Measurements from ENCODE around the gene ARHGEF40. TPM values are rescaled to one million over a fixed set of nuclear protein-coding genes. Genes with fewer than 3 reads are reported as not detected.

The ARHGEF40 gene
- total and polyA plus RNA-seq, 8 donors, result 34.7 to 97.3 (median 80.1) TPM

- H3K36me3 ChIP-seq, result no peaks in the 10 kb centered on the region
- DNase-seq (no peak), ATAC-seq (no peak)
- intact Hi-C loops (cut with DNase I), result no loop called here
- H3K4me3 ChIP-seq, result no peak overlapping the region
- no peaks in the 10 kb centered on the region for H3K27me3 ChIP-seq
- H3K27ac ChIP-seq, result no peak overlapping the region
- no peaks in the 10 kb centered on the region for H3K9me3 ChIP-seq
- no peaks in the 10 kb centered on the region for H3K4me1 ChIP-seq
- TF ChIP-seq CTCF (IDR thresholded peaks at IDR 0.05), result no peak
Observed at GRCh38 chr14:21056520-21057163, 13.5 kb upstream of the ARHGEF40 start.

DNA sequence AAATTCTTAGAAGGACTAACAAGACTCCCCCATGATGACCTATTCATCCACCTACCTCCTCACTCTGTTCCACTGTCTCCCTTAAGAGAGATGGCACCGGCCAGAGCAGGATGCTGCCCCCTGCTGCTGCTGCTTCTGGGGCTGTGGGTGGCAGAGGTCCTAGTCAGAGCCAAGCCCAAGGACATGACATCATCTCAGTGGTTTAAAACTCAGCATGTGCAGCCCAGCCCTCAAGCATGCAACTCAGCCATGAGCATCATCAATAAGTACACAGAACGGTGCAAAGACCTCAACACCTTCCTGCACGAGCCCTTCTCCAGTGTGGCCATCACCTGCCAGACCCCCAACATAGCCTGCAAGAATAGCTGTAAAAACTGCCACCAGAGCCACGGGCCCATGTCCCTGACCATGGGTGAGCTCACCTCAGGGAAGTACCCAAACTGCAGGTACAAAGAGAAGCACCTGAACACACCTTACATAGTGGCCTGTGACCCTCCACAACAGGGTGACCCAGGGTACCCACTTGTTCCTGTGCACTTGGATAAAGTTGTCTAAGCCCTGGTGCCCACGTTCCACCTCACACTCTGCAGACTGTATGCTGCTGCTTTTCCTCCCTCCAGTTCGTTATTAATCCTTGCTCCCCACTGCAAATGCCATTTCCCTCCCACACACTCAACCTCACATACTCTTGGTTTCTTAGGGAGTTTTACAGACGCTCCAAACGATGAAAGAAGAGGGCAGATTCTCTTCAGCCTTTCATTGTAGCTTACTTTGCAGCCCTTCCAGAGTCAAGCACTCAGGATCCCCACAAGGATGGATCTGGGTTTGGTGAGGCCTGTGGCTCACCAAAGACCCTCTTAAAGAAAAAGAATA lies 12.1 kb upstream of the ARHGEF40 start, which contains the start of gene RNASE8:
TSS of gene RNASE8 (plus strand) at position 20 of the 873 bp plus-strand sequence. CDS start at position 91, 71 bp downstream.
- no peak for ATAC-seq
- no peak for DNase-seq
- no peaks in the 10 kb centered on the region for H3K27me3 ChIP-seq
- H3K27ac ChIP-seq, result no peak within 1 kb of the TSS
- intact Hi-C loops (cut with DNase I), result no loop called here
- H3K36me3 ChIP-seq, result no peaks in the 10 kb centered on the region
- no peak for TF ChIP-seq CTCF (IDR thresholded peaks at IDR 0.05)
- no peaks in the 10 kb centered on the region for H3K4me1 ChIP-seq
- no peak within 1 kb of the TSS for H3K4me3 ChIP-seq
- no peaks in the 10 kb centered on the region for H3K9me3 ChIP-seq

GRCh38 chr14:21058903-21059302 lies 11.2 kb upstream of the ARHGEF40 start:
- no peaks in the 10 kb centered on the region for H3K9me3 ChIP-seq
- intact Hi-C loops (cut with DNase I), result no loop called here
- no peaks in the 10 kb centered on the region for H3K36me3 ChIP-seq
- H3K27ac ChIP-seq, result no peak overlapping the region
- no peaks in the 10 kb centered on the region for H3K27me3 ChIP-seq
- no peak for DNase-seq
- TF ChIP-seq CTCF (IDR thresholded peaks at IDR 0.05), result no peak
- H3K4me3 ChIP-seq, result no peak overlapping the region
- ATAC-seq, result no peak
- no peaks in the 10 kb centered on the region for H3K4me1 ChIP-seq

GRCh38 chr14:21059842-21060613 lies 10.1 kb upstream of the ARHGEF40 start:
- H3K27me3 ChIP-seq, result no peaks in the 10 kb centered on the region
- no peak overlapping the region for H3K4me3 ChIP-seq
- no peaks in the 10 kb centered on the region for H3K36me3 ChIP-seq
- no peak overlapping the region for H3K27ac ChIP-seq
- H3K4me1 ChIP-seq, result no peaks in the 10 kb centered on the region
- no peak for ATAC-seq
- TF ChIP-seq CTCF (IDR thresholded peaks at IDR 0.05), result no peak
- intact Hi-C loops (cut with DNase I), result no loop called here
- no peaks in the 10 kb centered on the region for H3K9me3 ChIP-seq
- DNase-seq, result no peak

Data from left lung (tissue), 10 donors.